ENCODE data around the gene SLC25A21. TPM values are rescaled to one million over a fixed set of nuclear protein-coding genes. Genes with fewer than 3 reads are reported as not detected.

SLC25A21 gene
- total RNA-seq, 1 experiment from 2014 or later = 2.1 TPM

- CTCF ChIA-PET = no interaction called here
- in situ Hi-C loops (cut with HindIII; ENCODE audit: low pct_unique_long_range_greater_than_20kb, low sequenced_read_pairs) = no loop called here
These were observed 349.7 kb downstream of the SLC25A21 start for GRCh38 chr14:36822685-36823084.

GRCh38 chr14:36820901-36821300, 351.5 kb downstream of the SLC25A21 start:
- in situ Hi-C loops (cut with HindIII; ENCODE audit: low pct_unique_long_range_greater_than_20kb, low sequenced_read_pairs) = no loop called here
- H3K4me1 ChIP-seq (ENCODE audit: control insufficient read depth, insufficient read depth, low read length) = no peaks in the 10 kb centered on the region
- TF ChIP-seq, protein P1, sequence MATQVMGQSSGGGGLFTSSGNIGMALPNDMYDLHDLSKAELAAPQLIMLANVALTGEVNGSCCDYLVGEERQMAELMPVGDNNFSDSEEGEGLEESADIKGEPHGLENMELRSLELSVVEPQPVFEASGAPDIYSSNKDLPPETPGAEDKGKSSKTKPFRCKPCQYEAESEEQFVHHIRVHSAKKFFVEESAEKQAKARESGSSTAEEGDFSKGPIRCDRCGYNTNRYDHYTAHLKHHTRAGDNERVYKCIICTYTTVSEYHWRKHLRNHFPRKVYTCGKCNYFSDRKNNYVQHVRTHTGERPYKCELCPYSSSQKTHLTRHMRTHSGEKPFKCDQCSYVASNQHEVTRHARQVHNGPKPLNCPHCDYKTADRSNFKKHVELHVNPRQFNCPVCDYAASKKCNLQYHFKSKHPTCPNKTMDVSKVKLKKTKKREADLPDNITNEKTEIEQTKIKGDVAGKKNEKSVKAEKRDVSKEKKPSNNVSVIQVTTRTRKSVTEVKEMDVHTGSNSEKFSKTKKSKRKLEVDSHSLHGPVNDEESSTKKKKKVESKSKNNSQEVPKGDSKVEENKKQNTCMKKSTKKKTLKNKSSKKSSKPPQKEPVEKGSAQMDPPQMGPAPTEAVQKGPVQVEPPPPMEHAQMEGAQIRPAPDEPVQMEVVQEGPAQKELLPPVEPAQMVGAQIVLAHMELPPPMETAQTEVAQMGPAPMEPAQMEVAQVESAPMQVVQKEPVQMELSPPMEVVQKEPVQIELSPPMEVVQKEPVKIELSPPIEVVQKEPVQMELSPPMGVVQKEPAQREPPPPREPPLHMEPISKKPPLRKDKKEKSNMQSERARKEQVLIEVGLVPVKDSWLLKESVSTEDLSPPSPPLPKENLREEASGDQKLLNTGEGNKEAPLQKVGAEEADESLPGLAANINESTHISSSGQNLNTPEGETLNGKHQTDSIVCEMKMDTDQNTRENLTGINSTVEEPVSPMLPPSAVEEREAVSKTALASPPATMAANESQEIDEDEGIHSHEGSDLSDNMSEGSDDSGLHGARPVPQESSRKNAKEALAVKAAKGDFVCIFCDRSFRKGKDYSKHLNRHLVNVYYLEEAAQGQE (IDR thresholded peaks at IDR 0.05; ENCODE audit: insufficient read depth in 1 of 2, low read depth in 2 of 2, low read length in 1 of 2) = no peak
- TF ChIP-seq TCF7L2 (IDR thresholded peaks at IDR 0.05; ENCODE audit: low read depth, low read length) (no peak), SIN3A (IDR thresholded peaks at IDR 0.05; ENCODE audit: borderline replicate concordance, insufficient read depth, low read depth, low read length) (no peak), POLR2AphosphoS5 (IDR thresholded peaks at IDR 0.05; ENCODE audit: low read depth, low read length) (no peak)
- TF ChIP-seq, protein P2, sequence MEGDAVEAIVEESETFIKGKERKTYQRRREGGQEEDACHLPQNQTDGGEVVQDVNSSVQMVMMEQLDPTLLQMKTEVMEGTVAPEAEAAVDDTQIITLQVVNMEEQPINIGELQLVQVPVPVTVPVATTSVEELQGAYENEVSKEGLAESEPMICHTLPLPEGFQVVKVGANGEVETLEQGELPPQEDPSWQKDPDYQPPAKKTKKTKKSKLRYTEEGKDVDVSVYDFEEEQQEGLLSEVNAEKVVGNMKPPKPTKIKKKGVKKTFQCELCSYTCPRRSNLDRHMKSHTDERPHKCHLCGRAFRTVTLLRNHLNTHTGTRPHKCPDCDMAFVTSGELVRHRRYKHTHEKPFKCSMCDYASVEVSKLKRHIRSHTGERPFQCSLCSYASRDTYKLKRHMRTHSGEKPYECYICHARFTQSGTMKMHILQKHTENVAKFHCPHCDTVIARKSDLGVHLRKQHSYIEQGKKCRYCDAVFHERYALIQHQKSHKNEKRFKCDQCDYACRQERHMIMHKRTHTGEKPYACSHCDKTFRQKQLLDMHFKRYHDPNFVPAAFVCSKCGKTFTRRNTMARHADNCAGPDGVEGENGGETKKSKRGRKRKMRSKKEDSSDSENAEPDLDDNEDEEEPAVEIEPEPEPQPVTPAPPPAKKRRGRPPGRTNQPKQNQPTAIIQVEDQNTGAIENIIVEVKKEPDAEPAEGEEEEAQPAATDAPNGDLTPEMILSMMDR (IDR thresholded peaks at IDR 0.05) = no peak
- no peak overlapping the region for H3K27ac ChIP-seq (ENCODE audit: low read length)
- H3K4me3 ChIP-seq (ENCODE audit: low read depth in 2 of 2, low read length in 2 of 2) = no peak overlapping the region
- ChIA-PET CTCF (no interaction called here), POLR2A (no interaction called here)
- DNase-seq (ENCODE audit: low read depth, low spot score) (no peak), ATAC-seq (no peak)
- no peaks in the 10 kb centered on the region for H3K9me3 ChIP-seq (ENCODE audit: control insufficient read depth, insufficient read depth, low read depth, low read length)
- no TSS peak for BruUV-seq (replicated peaks)
- intact Hi-C loops (cut with micrococcal nuclease; ENCODE audit: unreplicated experiment) = no loop called here
- no peaks in the 10 kb centered on the region for H3K27me3 ChIP-seq (ENCODE audit: control insufficient read depth, insufficient read depth, low read length)
- H3K36me3 ChIP-seq (ENCODE audit: control insufficient read depth, insufficient read depth, low read length) = no peaks in the 10 kb centered on the region

More at GRCh38 chr14:36822685-36823084, 349.7 kb downstream of the SLC25A21 start:
- Histone ChIP-seq H3K36me3 (ENCODE audit: control insufficient read depth, insufficient read depth, low read length) (no peaks in the 10 kb centered on the region), H3K4me3 (ENCODE audit: low read depth in 2 of 2, low read length in 2 of 2) (no peak overlapping the region), H3K27ac (ENCODE audit: low read length) (no peak overlapping the region), H3K9me3 (ENCODE audit: control insufficient read depth, insufficient read depth, low read depth, low read length) (no peaks in the 10 kb centered on the region), H3K4me1 (ENCODE audit: control insufficient read depth, insufficient read depth, low read length) (no peaks in the 10 kb centered on the region), H3K27me3 (ENCODE audit: control insufficient read depth, insufficient read depth, low read length) (no peaks in the 10 kb centered on the region)
- ATAC-seq = no peak
- BruUV-seq (replicated peaks) = no TSS peak
- POLR2A ChIA-PET = no interaction called here
- intact Hi-C loops (cut with micrococcal nuclease; ENCODE audit: unreplicated experiment) = no loop called here
- no peak for DNase-seq (ENCODE audit: low read depth, low spot score)
- TF ChIP-seq, protein P2 (IDR thresholded peaks at IDR 0.05) = no peak
- TF ChIP-seq TCF7L2 (IDR thresholded peaks at IDR 0.05; ENCODE audit: low read depth, low read length) (no peak), POLR2AphosphoS5 (IDR thresholded peaks at IDR 0.05; ENCODE audit: low read depth, low read length) (no peak)
